Stimulated activated memory B cell treated with anti-CD40 and anti-IgM and Interleukin-4, amounts not matched to agents 10 μg/mL and 1 μg/mL and 100 μg/mL, for 72 hours (primary cell): ENCODE results near the gene RAB31.
A peak's percentile ranks its signal among the peaks of the same experiment; 100 is the strongest.
"Not testable (repeated sequence)": the region's sequence is repeated elsewhere in the genome, so short reads cannot be mapped to it uniquely, and the experiment has no call there.

Experiments
- ATAC-seq: fragments of 150-1000 bp; cut with Tn5 transposase; 2 replicates; pipeline ENCODE4 v1.10.0; 2021
- H3K27ac Mint-ChIP-seq: one replicate; pipeline ENCODE4 v1.8.0; 2022; ENCODE audit warnings: mild to moderate bottlenecking, mixed read lengths
- H3K27me3 Mint-ChIP-seq: one replicate; pipeline ENCODE4 v1.8.0; 2022; ENCODE audit warnings: mixed read lengths
- H3K36me3 Mint-ChIP-seq: one replicate; pipeline ENCODE4 v1.8.0; 2022; ENCODE audit warnings: mixed read lengths
- H3K4me1 Mint-ChIP-seq: one replicate; pipeline ENCODE4 v1.8.0; 2022; ENCODE audit warnings: mixed read lengths
- H3K4me3 Mint-ChIP-seq: one replicate; pipeline ENCODE4 v1.8.0; 2022; ENCODE audit warnings: mild to moderate bottlenecking, moderate library complexity, mixed read lengths
- H3K9me3 Mint-ChIP-seq: one replicate; pipeline ENCODE4 v1.8.0; 2022; ENCODE audit warnings: mixed read lengths

The RAB31 gene

GRCh38 chr18:9768071-9768691, 60.1 kb downstream of the RAB31 start:
- peaks cover 66% of the 10 kb centered on the region for H3K4me1 Mint-ChIP-seq
- ATAC-seq: not testable (repeated sequence)

GRCh38 chr18:9770111-9770510, 62.0 kb downstream of the RAB31 start:
- Mint-ChIP-seq H3K4me1 (peaks cover 60% of the 10 kb centered on the region), H3K36me3 (peaks cover 33% of the 10 kb centered on the region)
- ATAC-seq, H3K4me3 Mint-ChIP-seq, H3K9me3 Mint-ChIP-seq, H3K27ac Mint-ChIP-seq, H3K27me3 Mint-ChIP-seq: not testable (repeated sequence)

More at GRCh38 chr18:9768071-9768691, 60.1 kb downstream of the RAB31 start:
- H3K27me3 Mint-ChIP-seq, H3K4me3 Mint-ChIP-seq, H3K9me3 Mint-ChIP-seq, H3K27ac Mint-ChIP-seq: not testable (repeated sequence)
- peaks cover 40% of the 10 kb centered on the region for H3K36me3 Mint-ChIP-seq

GRCh38 chr18:9771261-9771976, 63.3 kb downstream of the RAB31 start:
- peaks cover 46% of the 10 kb centered on the region for H3K4me1 Mint-ChIP-seq
- no peaks in the 10 kb centered on the region for H3K27me3 Mint-ChIP-seq
- peak overlapping the region; percentile 65 for H3K27ac Mint-ChIP-seq
- H3K4me3 Mint-ChIP-seq: peak overlapping the region; percentile 55
- peak; percentile 77 for ATAC-seq
- H3K9me3 Mint-ChIP-seq: no peaks in the 10 kb centered on the region
- peaks cover 41% of the 10 kb centered on the region for H3K36me3 Mint-ChIP-seq

GRCh38 chr18:9771977-9772660, 64.0 kb downstream of the RAB31 start:
- Mint-ChIP-seq H3K27me3 (no peaks in the 10 kb centered on the region), H3K27ac (peak overlapping the region; percentile 65), H3K9me3 (no peaks in the 10 kb centered on the region), H3K4me3 (no peak overlapping the region), H3K36me3 (peaks cover 36% of the 10 kb centered on the region), H3K4me1 (peaks cover 46% of the 10 kb centered on the region)
- no peak for ATAC-seq

GRCh38 chr18:9772847-9773677, 65.0 kb downstream of the RAB31 start:
- H3K4me1 Mint-ChIP-seq: peaks cover 43% of the 10 kb centered on the region
- H3K36me3 Mint-ChIP-seq: peaks cover 31% of the 10 kb centered on the region
- no peaks in the 10 kb centered on the region for H3K9me3 Mint-ChIP-seq
- ATAC-seq: no peak
- no peaks in the 10 kb centered on the region for H3K27me3 Mint-ChIP-seq
- no peak overlapping the region for H3K27ac Mint-ChIP-seq
- no peak overlapping the region for H3K4me3 Mint-ChIP-seq

GRCh38 chr18:9774150-9774549, 66.0 kb downstream of the RAB31 start:
- no peak for ATAC-seq
- Mint-ChIP-seq H3K27ac (no peak overlapping the region), H3K27me3 (no peaks in the 10 kb centered on the region), H3K36me3 (peaks cover 27% of the 10 kb centered on the region), H3K9me3 (no peaks in the 10 kb centered on the region), H3K4me3 (no peak overlapping the region), H3K4me1 (peaks cover 34% of the 10 kb centered on the region)

GRCh38 chr18:9775178-9775577, 67.1 kb downstream of the RAB31 start:
- Mint-ChIP-seq H3K9me3 (no peaks in the 10 kb centered on the region), H3K36me3 (peaks cover 27% of the 10 kb centered on the region), H3K27me3 (no peaks in the 10 kb centered on the region), H3K4me1 (peaks cover 23% of the 10 kb centered on the region), H3K27ac (no peak overlapping the region), H3K4me3 (no peak overlapping the region)
- ATAC-seq: no peak

GRCh38 chr18:9779630-9780029, 71.5 kb downstream of the RAB31 start:
- Mint-ChIP-seq H3K27ac (no peak overlapping the region), H3K9me3 (no peaks in the 10 kb centered on the region), H3K27me3 (no peaks in the 10 kb centered on the region), H3K36me3 (peaks cover 23% of the 10 kb centered on the region), H3K4me1 (peaks cover 5% of the 10 kb centered on the region), H3K4me3 (no peak overlapping the region)
- no peak for ATAC-seq

- no peak for ATAC-seq
- Mint-ChIP-seq H3K27me3 (no peaks in the 10 kb centered on the region), H3K9me3 (peaks cover 3% of the 10 kb centered on the region), H3K36me3 (peaks cover 33% of the 10 kb centered on the region), H3K4me3 (no peak overlapping the region), H3K4me1 (peaks cover 5% of the 10 kb centered on the region), H3K27ac (no peak overlapping the region)
Measured at GRCh38 chr18:9782073-9782857, 74.2 kb downstream of the RAB31 start.

- peaks cover 33% of the 10 kb centered on the region for H3K36me3 Mint-ChIP-seq
- no peak overlapping the region for H3K4me3 Mint-ChIP-seq
- H3K27me3 Mint-ChIP-seq: no peaks in the 10 kb centered on the region
- no peak overlapping the region for H3K27ac Mint-ChIP-seq
- peaks cover 5% of the 10 kb centered on the region for H3K4me1 Mint-ChIP-seq
- no peak for ATAC-seq
- peaks cover 3% of the 10 kb centered on the region for H3K9me3 Mint-ChIP-seq
Measured at GRCh38 chr18:9786631-9787030, 78.5 kb downstream of the RAB31 start.

GRCh38 chr18:9787036-9787435, 78.9 kb downstream of the RAB31 start:
- no peak for ATAC-seq
- no peaks in the 10 kb centered on the region for H3K27me3 Mint-ChIP-seq
- H3K9me3 Mint-ChIP-seq: peaks cover 3% of the 10 kb centered on the region
- peaks cover 35% of the 10 kb centered on the region for H3K36me3 Mint-ChIP-seq
- H3K27ac Mint-ChIP-seq: no peak overlapping the region
- H3K4me1 Mint-ChIP-seq: peaks cover 4% of the 10 kb centered on the region
- no peak overlapping the region for H3K4me3 Mint-ChIP-seq

GRCh38 chr18:9787712-9788111, 79.6 kb downstream of the RAB31 start:
- no peak overlapping the region for H3K4me3 Mint-ChIP-seq

GRCh38 chr18:9788140-9788539, 80.0 kb downstream of the RAB31 start:
- no peaks in the 10 kb centered on the region for H3K27me3 Mint-ChIP-seq
- ATAC-seq: no peak
- H3K4me1 Mint-ChIP-seq: no peaks in the 10 kb centered on the region
- H3K9me3 Mint-ChIP-seq: peaks cover 3% of the 10 kb centered on the region
- no peak overlapping the region for H3K27ac Mint-ChIP-seq
- no peak overlapping the region for H3K4me3 Mint-ChIP-seq
- peaks cover 46% of the 10 kb centered on the region for H3K36me3 Mint-ChIP-seq

More at GRCh38 chr18:9787712-9788111, 79.6 kb downstream of the RAB31 start:
- peaks cover 3% of the 10 kb centered on the region for H3K9me3 Mint-ChIP-seq
- H3K27me3 Mint-ChIP-seq: no peaks in the 10 kb centered on the region
- ATAC-seq: no peak
- H3K36me3 Mint-ChIP-seq: peaks cover 42% of the 10 kb centered on the region
- no peak overlapping the region for H3K27ac Mint-ChIP-seq
- no peaks in the 10 kb centered on the region for H3K4me1 Mint-ChIP-seq

GRCh38 chr18:9788860-9789259, 80.8 kb downstream of the RAB31 start:
- peaks cover 3% of the 10 kb centered on the region for H3K9me3 Mint-ChIP-seq
- ATAC-seq: no peak
- H3K27me3 Mint-ChIP-seq: no peaks in the 10 kb centered on the region
- H3K4me3 Mint-ChIP-seq: no peak overlapping the region
- no peaks in the 10 kb centered on the region for H3K4me1 Mint-ChIP-seq
- H3K36me3 Mint-ChIP-seq: peaks cover 54% of the 10 kb centered on the region
- no peak overlapping the region for H3K27ac Mint-ChIP-seq
